Neuronal stem cell (in vitro differentiated cells): ENCODE measurements around the gene QDPR.

Experiments used
- DNase-seq: peaks from one replicate; pipeline ENCODE4 v3.0.0-alpha.2; 2013; ENCODE audit warnings: low spot score
- H2AFZ ChIP-seq: one replicate; pipeline ENCODE4 v1.6.1; 2013; ENCODE audit warnings: mild to moderate bottlenecking, low read length, inconsistent platforms
- H2AK5ac ChIP-seq: 2 replicates; pipeline ENCODE4 v1.6.1; 2013; ENCODE audit warnings: low read depth, mild to moderate bottlenecking, inconsistent platforms, low read length, moderate library complexity, mixed read lengths
- H2BK120ac ChIP-seq: 2 replicates; pipeline ENCODE4 v1.6.1; 2013; ENCODE audit warnings: low read depth, mild to moderate bottlenecking, inconsistent platforms, low read length, moderate library complexity, mixed read lengths
- H2BK12ac ChIP-seq: one replicate; pipeline ENCODE4 v1.6.1; 2013; ENCODE audit warnings: low read length, inconsistent platforms
- H2BK15ac ChIP-seq: 2 replicates; pipeline ENCODE4 v1.6.1; 2013; ENCODE audit warnings: mild to moderate bottlenecking, low read length, inconsistent platforms, mixed read lengths
- H2BK5ac ChIP-seq: one replicate; pipeline ENCODE4 v1.6.1; 2013; ENCODE audit warnings: inconsistent platforms, mild to moderate bottlenecking, low read length, moderate library complexity
- H3K14ac ChIP-seq: one replicate; pipeline ENCODE4 v1.6.1; 2013; ENCODE audit warnings: low read length, inconsistent platforms
- H3K18ac ChIP-seq: 2 replicates; pipeline ENCODE4 v1.6.1; 2013; ENCODE audit warnings: low read length, inconsistent platforms
- H3K23ac ChIP-seq: 2 replicates; pipeline ENCODE4 v1.6.1; 2013; ENCODE audit warnings: low read depth, mild to moderate bottlenecking, mixed read lengths, low read length, inconsistent platforms; ENCODE audit not compliant: poor library complexity
- H3K27ac ChIP-seq: replicated peaks from 3 replicates; pipeline ENCODE4 v1.5.1; 2013; ENCODE audit warnings: low read length, inconsistent platforms
- H3K27me3 ChIP-seq, 3 experiments: 2 replicates each; pipeline ENCODE4 v1.6.1; 2013; ENCODE audit warnings: low read length in 3 of 3, mild to moderate bottlenecking in 2 of 3, inconsistent platforms in 1 of 3, low read depth in 1 of 3, mixed read lengths in 1 of 3, moderate library complexity in 1 of 3; ENCODE audit not compliant: control insufficient read depth in 3 of 3, insufficient read depth in 3 of 3
- H3K36me3 ChIP-seq, 2 donors: replicated peaks in 1 of 2; 2 replicates each; pipeline ENCODE4 v1.6.1; 2013; ENCODE audit warnings: low read length in 2 of 2; ENCODE audit not compliant: control insufficient read depth in 2 of 2, insufficient read depth in 2 of 2
- H3K4ac ChIP-seq: 2 replicates; pipeline ENCODE4 v1.6.1; 2013; ENCODE audit warnings: inconsistent platforms, mild to moderate bottlenecking, low read length, moderate library complexity
- H3K4me1 ChIP-seq, 2 donors: 1 replicate in 1 of 2; 2 replicates in 1 of 2; pipeline ENCODE4 v1.6.1; 2013; ENCODE audit warnings: low read length in 2 of 2, low read depth in 1 of 2; ENCODE audit not compliant: control insufficient read depth in 2 of 2, insufficient read depth in 1 of 2
- H3K4me2 ChIP-seq: one replicate; pipeline ENCODE4 v1.6.1; 2013; ENCODE audit warnings: mild to moderate bottlenecking, low read length, inconsistent platforms; ENCODE audit not compliant: insufficient read depth, poor library complexity, severe bottlenecking
- H3K4me3 ChIP-seq, 2 donors: 2 replicates each; pipeline ENCODE4 v1.5.1; 2013; ENCODE audit warnings: low read length in 2 of 2, mild to moderate bottlenecking in 2 of 2, inconsistent platforms in 1 of 2, moderate library complexity in 1 of 2
- H3K79me1 ChIP-seq: one replicate; pipeline ENCODE4 v1.6.1; 2013; ENCODE audit warnings: low read depth, mild to moderate bottlenecking, inconsistent platforms, low read length, moderate library complexity
- H3K9ac ChIP-seq: one replicate; pipeline ENCODE4 v1.6.1; 2013; ENCODE audit warnings: mild to moderate bottlenecking, low read depth, low read length, inconsistent platforms; ENCODE audit not compliant: poor library complexity
- H3K9me3 ChIP-seq, 2 donors: replicated peaks in 1 of 2; 2 replicates each; pipeline versions ENCODE3 to v1.6.1; 2013; ENCODE audit warnings: low read length in 2 of 2, mild to moderate bottlenecking in 2 of 2, inconsistent platforms in 1 of 2, low read depth in 1 of 2, mixed read lengths in 1 of 2, moderate library complexity in 1 of 2; ENCODE audit not compliant: control insufficient read depth in 2 of 2, insufficient read depth in 1 of 2
- H4K8ac ChIP-seq: one replicate; pipeline ENCODE4 v1.6.1; 2013; ENCODE audit warnings: low read depth, mild to moderate bottlenecking, inconsistent platforms, low read length, moderate library complexity
- H4K91ac ChIP-seq: one replicate; pipeline ENCODE4 v1.6.1; 2013; ENCODE audit warnings: low read length, low read depth, mild to moderate bottlenecking, inconsistent platforms; ENCODE audit not compliant: poor library complexity
- WGBS, 2 donors: extraction: QIAGEN DNeasy Blood & Tissue Kit; methylation state at CpG; one replicate each; pipeline ENCODE4 v1.1.7; 2013; ENCODE audit warnings: missing lambda C conversion rate in 2 of 2, mixed read lengths in 1 of 2; ENCODE audit not compliant: insufficient read length in 2 of 2, insufficient replicate concordance in 1 of 2; ENCODE audit errors: extremely low coverage in 2 of 2; 5-methylcytosine and 5-hydroxymethylcytosine counted together

The QDPR gene

GRCh38 chr4:17546222-17546621, 34.3 kb upstream of the QDPR start:
- Histone ChIP-seq H3K23ac (no peak overlapping the region), H3K27me3 (no peaks in the 10 kb centered on the region), H3K79me1 (no peaks in the 10 kb centered on the region), H3K36me3 (no peaks in the 10 kb centered on the region), H3K4me2 (no peak overlapping the region), H3K4ac (no peak overlapping the region), H2BK12ac (no peak overlapping the region), H2AK5ac (no peak overlapping the region), H3K9ac (no peak overlapping the region), H3K14ac (no peak overlapping the region), H2BK5ac (no peak overlapping the region), H4K8ac (no peak overlapping the region), H3K18ac (no peak overlapping the region), H4K91ac (no peak overlapping the region), H3K9me3 (no peaks in the 10 kb centered on the region), H2BK15ac (no peak overlapping the region), H3K27ac (no peak overlapping the region), H3K4me1 (peaks cover 0 to 4% of the 10 kb centered on the region in 2 donors), H3K4me3 (no peak overlapping the region), H2BK120ac (no peak overlapping the region), H2AFZ (peak overlapping the region; percentile 11)
- DNase-seq, result no peak
- no CpG with 5 or more reads among the region's 10 CpGs for WGBS, 2 donors

- no peak overlapping the region for H2AFZ ChIP-seq
- no peak overlapping the region for H3K18ac ChIP-seq
- H3K9me3 ChIP-seq, result no peaks in the 10 kb centered on the region
- H4K8ac ChIP-seq, result no peak overlapping the region
- no peak overlapping the region for H3K4me2 ChIP-seq
- no peak overlapping the region for H3K27ac ChIP-seq
- no peak overlapping the region for H2BK12ac ChIP-seq
- H3K27me3 ChIP-seq, result no peaks in the 10 kb centered on the region
- no peak overlapping the region for H2AK5ac ChIP-seq
- no peak overlapping the region for H3K4ac ChIP-seq
- H2BK120ac ChIP-seq, result no peak overlapping the region
- no peak overlapping the region for H3K9ac ChIP-seq
- H3K23ac ChIP-seq, result no peak overlapping the region
- WGBS, 2 donors, result no CpG with 5 or more reads among the region's 11 CpGs
- H3K4me3 ChIP-seq, result no peak overlapping the region
- no peaks in the 10 kb centered on the region for H3K79me1 ChIP-seq
- no peak overlapping the region for H3K14ac ChIP-seq
- no peak overlapping the region for H2BK15ac ChIP-seq
- no peak for DNase-seq
- H2BK5ac ChIP-seq, result no peak overlapping the region
- H3K4me1 ChIP-seq, result peaks cover 0 to 4% of the 10 kb centered on the region in 2 donors
- no peak overlapping the region for H4K91ac ChIP-seq
- no peaks in the 10 kb centered on the region for H3K36me3 ChIP-seq
These were observed 33.7 kb upstream of the QDPR start for GRCh38 chr4:17545374-17546140.

GRCh38 chr4:17544831-17545234, 32.9 kb upstream of the QDPR start:
- Histone ChIP-seq H3K23ac (no peak overlapping the region), H3K36me3 (no peaks in the 10 kb centered on the region), H3K79me1 (no peaks in the 10 kb centered on the region), H2AFZ (no peak overlapping the region), H3K14ac (no peak overlapping the region), H3K27me3 (no peaks in the 10 kb centered on the region), H3K4me3 (no peak overlapping the region), H3K9ac (no peak overlapping the region), H2BK5ac (no peak overlapping the region), H2AK5ac (no peak overlapping the region), H4K8ac (no peak overlapping the region), H3K4ac (no peak overlapping the region), H2BK120ac (no peak overlapping the region), H2BK15ac (no peak overlapping the region), H3K4me1 (peaks cover 0 to 4% of the 10 kb centered on the region in 2 donors), H2BK12ac (no peak overlapping the region), H4K91ac (no peak overlapping the region), H3K27ac (no peak overlapping the region), H3K9me3 (no peaks in the 10 kb centered on the region), H3K4me2 (no peak overlapping the region), H3K18ac (no peak overlapping the region)
- no CpG with 5 or more reads among the region's 3 CpGs for WGBS, 2 donors
- DNase-seq, result no peak

GRCh38 chr4:17544205-17544604, 32.3 kb upstream of the QDPR start:
- Histone ChIP-seq H2BK15ac (no peak overlapping the region), H3K27me3 (no peaks in the 10 kb centered on the region), H3K18ac (no peak overlapping the region), H2AFZ (no peak overlapping the region), H3K23ac (no peak overlapping the region), H2BK12ac (no peak overlapping the region), H3K9ac (no peak overlapping the region), H2AK5ac (no peak overlapping the region), H3K4me2 (no peak overlapping the region), H3K4me1 (peaks cover 0 to 4% of the 10 kb centered on the region in 2 donors), H3K36me3 (no peaks in the 10 kb centered on the region), H3K9me3 (no peaks in the 10 kb centered on the region), H4K8ac (no peak overlapping the region), H3K79me1 (no peaks in the 10 kb centered on the region), H2BK5ac (no peak overlapping the region), H3K27ac (no peak overlapping the region), H2BK120ac (no peak overlapping the region), H4K91ac (no peak overlapping the region), H3K4me3 (no peak overlapping the region), H3K4ac (no peak overlapping the region), H3K14ac (no peak overlapping the region)
- no peak for DNase-seq
- WGBS, 2 donors, result no CpG with 5 or more reads among the region's 6 CpGs
